HG02588 (cell line): ENCODE measurements around the gene TMEM62.
"Not testable (repeated sequence)": the region's sequence is repeated elsewhere in the genome, so short reads cannot be mapped to it uniquely, and the experiment has no call there.

Source experiments
- ATAC-seq: cut with Tn5 transposase; IDR thresholded peaks from one replicate; pipeline ENCODE4 v1.9.1; 2021; ENCODE audit warnings: mild to moderate bottlenecking, moderate library complexity; ENCODE audit not compliant: unreplicated experiment

Gene TMEM62

GRCh38 chr15:43175656-43176309 lies 42.4 kb downstream of the TMEM62 start:
- not testable (repeated sequence) for ATAC-seq

GRCh38 chr15:43177147-43177546 lies 43.8 kb downstream of the TMEM62 start:
- not testable (repeated sequence) for ATAC-seq

GRCh38 chr15:43183270-43183669 lies 49.9 kb downstream of the TMEM62 start:
- ATAC-seq = no peak

GRCh38 chr15:43184407-43185124 lies 51.2 kb downstream of the TMEM62 start:
- no peak for ATAC-seq

GRCh38 chr15:43185157-43186002 lies 52.0 kb downstream of the TMEM62 start, which contains the start of gene CCNDBP1:
Gene CCNDBP1 (plus strand): TSS chr15:43185403. CDS start chr15:43185499, 96 bp downstream.
- ATAC-seq = peak; percentile 89

- peak; percentile 16 for ATAC-seq
Measured at GRCh38 chr15:43186003-43186353, 52.6 kb downstream of the TMEM62 start.

GRCh38 chr15:43187544-43188155 lies 54.3 kb downstream of the TMEM62 start:
- no peak for ATAC-seq

- no peak for ATAC-seq
Measured at GRCh38 chr15:43189296-43189695, 55.9 kb downstream of the TMEM62 start.

GRCh38 chr15:43190178-43190577 lies 56.8 kb downstream of the TMEM62 start:
- ATAC-seq = no peak

- ATAC-seq = no peak
Measured at GRCh38 chr15:43193710-43194109, 60.3 kb downstream of the TMEM62 start.

- no peak for ATAC-seq
Measured at GRCh38 chr15:43194795-43195194, 61.4 kb downstream of the TMEM62 start.

GRCh38 chr15:43196760-43197548 lies 63.6 kb downstream of the TMEM62 start:
- no peak for ATAC-seq

- ATAC-seq = not testable (repeated sequence)
Measured at GRCh38 chr15:43197773-43198172, 64.4 kb downstream of the TMEM62 start.

- not testable (repeated sequence) for ATAC-seq
Measured at GRCh38 chr15:43198556-43198955, 65.2 kb downstream of the TMEM62 start.

GRCh38 chr15:43198992-43199391 lies 65.6 kb downstream of the TMEM62 start:
- ATAC-seq = no peak

- ATAC-seq = no peak
Measured at GRCh38 chr15:43199945-43200488, 66.6 kb downstream of the TMEM62 start.

- ATAC-seq = no peak
Measured at GRCh38 chr15:43204016-43204901, 70.9 kb downstream of the TMEM62 start.

- ATAC-seq = no peak
Measured at GRCh38 chr15:43206054-43206453, 72.7 kb downstream of the TMEM62 start.

- ATAC-seq = no peak
Measured at GRCh38 chr15:43207024-43207423, 73.6 kb downstream of the TMEM62 start.
